C4-2B (cell line): ENCODE data around the gene PER1.

Source experiments
- H3K27ac ChIP-seq: fragments of 450-650 bp; 2 replicates; pipeline ENCODE4 v1.5.1; 2017
- CTCF ChIP-seq: fragments of 450-650 bp; conservative IDR thresholded peaks from 2 replicates; pipeline ENCODE4 v1.5.1; 2017; ENCODE audit warnings: mild to moderate bottlenecking
- ZFX ChIP-seq: fragments of 450-650 bp; IDR thresholded peaks from 2 replicates; pipeline ENCODE4 v1.6.1; 2017

The PER1 gene

DNA sequence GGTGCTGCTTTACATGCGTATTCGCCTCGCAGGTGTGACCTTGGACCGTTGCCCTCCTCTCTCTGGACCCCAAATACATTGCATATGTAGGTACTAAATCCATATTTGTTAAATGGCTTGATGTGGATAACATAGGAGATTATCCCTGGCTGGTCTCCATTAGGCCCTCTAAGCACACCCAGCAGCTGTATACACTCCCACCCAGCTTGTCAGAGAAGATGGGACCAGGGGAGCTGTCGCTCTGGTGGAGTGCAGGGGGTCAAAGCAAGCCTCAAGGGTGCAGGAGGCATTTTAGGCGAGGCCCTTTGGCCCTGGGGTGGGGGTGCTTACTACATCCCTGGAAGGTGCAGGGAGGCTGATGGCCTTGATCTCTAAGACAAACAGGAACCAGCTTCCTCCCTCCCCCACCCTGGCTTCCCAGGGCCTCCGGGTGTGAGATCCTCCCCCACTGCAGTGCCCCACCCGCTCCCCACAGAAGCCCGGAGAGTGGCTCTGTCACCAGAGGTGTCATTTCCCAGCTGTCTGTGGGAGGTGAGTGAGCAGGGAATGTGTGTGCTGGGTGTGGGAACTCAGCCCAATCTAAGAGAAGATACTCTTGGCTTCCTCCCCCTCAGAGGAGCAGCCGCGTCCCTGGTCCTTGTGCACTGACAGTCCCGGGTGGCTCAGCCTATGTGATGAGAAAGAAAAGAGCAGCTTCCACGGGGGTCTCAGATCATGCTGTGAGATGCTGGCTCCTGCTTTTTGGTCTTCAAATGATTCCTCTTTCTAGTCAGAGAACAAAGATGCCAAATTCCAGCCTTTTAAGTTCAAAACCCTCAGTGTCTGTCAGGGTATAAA is 12.0 kb upstream of the PER1 start:
- H3K27ac ChIP-seq: peak overlapping the region; percentile 99
- TF ChIP-seq CTCF (no peak), ZFX (no peak)

GRCh38 chr17:8162997-8163977 is 11.1 kb upstream of the PER1 start:
- no peak for TF ChIP-seq ZFX
- H3K27ac ChIP-seq: peak overlapping the region; percentile 99

DNA sequence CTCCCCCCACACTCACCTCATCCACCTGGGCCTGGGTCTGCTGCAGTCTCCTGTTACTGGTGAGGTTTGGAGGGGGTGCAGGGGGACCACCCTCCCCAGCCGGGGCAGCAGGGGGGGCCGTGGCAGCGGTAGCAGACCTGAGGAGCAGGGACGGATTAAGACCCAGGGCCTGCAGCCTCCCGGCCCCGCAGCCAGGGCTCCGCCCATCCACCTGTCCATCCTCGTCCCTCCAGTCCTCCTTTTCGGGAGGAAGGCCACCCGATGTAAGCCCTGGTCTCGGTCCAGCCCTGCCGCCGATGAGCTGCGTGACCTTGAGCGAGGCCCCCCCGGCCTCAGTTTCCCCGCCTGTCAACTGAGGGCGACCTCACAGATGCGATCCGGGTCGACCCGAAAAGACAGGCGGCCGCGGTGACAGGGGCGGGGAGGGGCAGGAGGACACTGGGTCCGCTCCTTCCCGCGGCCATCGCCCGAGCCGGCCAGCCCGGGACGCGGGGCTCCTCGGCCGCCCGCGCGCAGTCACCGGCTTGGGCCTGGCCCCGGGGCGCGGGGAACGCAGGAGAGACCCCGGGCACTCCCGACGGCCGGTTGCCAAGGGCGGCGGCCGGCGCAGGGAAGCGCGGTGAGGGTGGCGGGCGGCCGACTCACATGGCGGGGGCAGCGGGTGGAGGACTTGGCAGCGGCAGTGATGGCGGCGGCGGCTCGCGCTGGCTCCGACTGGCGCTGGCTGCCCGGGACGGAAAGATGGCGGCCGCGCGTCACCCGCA is 10.2 kb upstream of the PER1 start, which contains the start of gene VAMP2:
VAMP2 (minus strand) TSS at position 716 of the 764 bp plus-strand sequence; CDS start at position 647, 69 bp downstream.
- TF ChIP-seq CTCF (no peak), ZFX (peak; percentile 74; the same call in 1 of the 2 replicates)
- peak within 1 kb of the TSS; percentile 99 for H3K27ac ChIP-seq

- peak overlapping the region; percentile 99 for H3K27ac ChIP-seq
- TF ChIP-seq ZFX: no peak
Measured at GRCh38 chr17:8161289-8162232, 9.4 kb upstream of the PER1 start.

DNA sequence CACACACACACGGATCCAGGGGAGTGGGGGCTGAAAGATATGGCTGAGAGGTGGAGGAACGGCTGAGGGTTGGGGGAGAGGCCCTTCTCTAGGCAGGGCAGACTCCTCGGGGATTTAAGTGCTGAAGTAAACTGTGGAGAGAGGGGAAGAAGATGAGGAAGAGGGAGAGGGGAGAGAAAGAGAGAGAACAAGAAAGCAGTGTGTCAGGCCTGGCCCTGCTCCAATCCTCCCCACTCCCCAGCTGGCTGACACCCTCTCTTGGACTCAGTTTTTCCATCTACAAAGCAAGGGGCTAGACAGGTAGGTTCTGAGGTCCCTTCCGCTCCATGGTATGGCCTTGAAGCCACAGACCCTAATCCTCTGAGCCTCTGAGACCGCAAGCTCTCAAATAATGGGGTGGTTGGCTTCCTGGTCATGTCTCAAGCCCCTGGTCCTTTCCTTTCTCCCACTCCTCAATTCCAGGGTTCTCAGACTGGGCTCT is 8.6 kb upstream of the PER1 start:
- TF ChIP-seq ZFX (no peak), CTCF (no peak)
- no peak overlapping the region for H3K27ac ChIP-seq

GRCh38 chr17:8160224-8160577 is 8.0 kb upstream of the PER1 start:
- no peak for TF ChIP-seq CTCF
- TF ChIP-seq ZFX: no peak
- no peak overlapping the region for H3K27ac ChIP-seq

- H3K27ac ChIP-seq: 0 out of 2 replicates have a peak overlapping the region, but pooled peaks have one; percentile 1
- no peak for TF ChIP-seq ZFX
- no peak for TF ChIP-seq CTCF
Measured at GRCh38 chr17:8159459-8160223, 7.4 kb upstream of the PER1 start.
